ENCODE data around the gene TDP2. TPM values are rescaled to one million over a fixed set of nuclear protein-coding genes. Genes with fewer than 3 reads are reported as not detected.

The TDP2 gene
- total and polyA plus RNA-seq, 2 donors (not counting 3 experiments of a cell fraction or from before 2014, with no cell fraction given) = 13.7 to 39.2 TPM

DNA sequence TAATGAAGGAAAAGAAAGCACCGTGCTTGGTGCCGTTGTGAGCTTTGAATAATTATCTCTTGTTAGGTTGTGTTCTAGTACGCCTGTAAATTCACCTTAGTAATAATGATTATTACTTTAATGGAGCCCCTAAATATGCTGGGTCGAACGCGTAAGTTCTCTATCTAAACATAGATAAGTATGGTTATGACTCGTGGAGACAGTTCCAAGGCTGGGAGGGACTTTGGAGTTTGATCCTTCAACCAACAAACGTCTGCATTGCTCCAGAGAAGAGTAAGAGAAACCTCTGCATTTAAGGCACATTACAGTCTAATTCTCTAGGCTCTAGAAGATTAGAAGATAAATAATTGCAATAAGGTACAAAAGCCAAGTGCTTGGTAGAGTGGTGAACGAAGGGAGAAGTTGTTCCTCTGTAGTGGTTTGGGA is 692 bp upstream of the TDP2 start:
- Histone ChIP-seq H3K4me2 (ENCODE audit: insufficient read depth, low read length) (peak overlapping the region; percentile 77), H3K9ac (replicated peaks; ENCODE audit: extremely low read depth, insufficient read depth, low read length) (peak overlapping the region; percentile 89), H3K9me3 (replicated peaks; ENCODE audit: control insufficient read depth, insufficient read depth, low read length) (no peaks in the 10 kb centered on the region), H4K20me1 (replicated peaks; ENCODE audit: control insufficient read depth, extremely low read depth, insufficient read depth, low read length) (no peaks in the 10 kb centered on the region), H2AFZ (ENCODE audit: low read depth, low read length) (peak overlapping the region; percentile 97), H3K36me3 (ENCODE audit: control insufficient read depth in 2 of 2, extremely low read depth in 1 of 2, insufficient read depth in 2 of 2, low read length in 2 of 2) (peaks cover 3 to 8% of the 10 kb centered on the region in 2 experiments), H3K79me2 (ENCODE audit: control insufficient read depth, insufficient read depth, low read length) (peaks cover 23% of the 10 kb centered on the region), H3K9me1 (replicated peaks; ENCODE audit: control insufficient read depth, extremely low read depth, insufficient read depth, low read length) (no peaks in the 10 kb centered on the region), H3K4me1 (ENCODE audit: control insufficient read depth, extremely low read depth, insufficient read depth, low read length) (peaks cover 13% of the 10 kb centered on the region), H3K27ac (ENCODE audit: insufficient read depth, low read depth, low read length) (peak overlapping the region; percentile 75), H3K4me3 (replicated peaks in 1 of 3; ENCODE audit: insufficient read depth in 1 of 3, low read depth in 1 of 3, low read length in 3 of 3) (peak overlapping the region; percentile 71 to 92 (median 90)), H3K27me3 (ENCODE audit: control insufficient read depth in 2 of 2, insufficient read depth in 2 of 2, low read length in 2 of 2) (no peaks in the 10 kb centered on the region)
- FAIRE-seq = no peak
- dilution Hi-C loops (cut with MboI; ENCODE audit: extremely low pct_ligation_motif_present, low sequenced_read_pairs) (no loop called here), intact Hi-C loops (cut with micrococcal nuclease) (loop anchor here (1.0 to 5.0 kb wide), 4 partner anchors 18 to 108 kb away; no protein-coding TSS in a partner anchor)
- BruUV-seq (replicated peaks) = no TSS peak
- DNase-seq (ENCODE audit: low read depth, low spot score) = no peak
- ChIA-PET CTCF (interaction anchor here (0.8 to 1.4 kb wide), 5 partner anchors 12 to 86 kb away, joined by 3 to 11 read pairs (median 5); no protein-coding TSS in a partner anchor), POLR2A (interaction anchor here (0.7 kb wide), 1 partner anchor 52 kb away, joined by 5 read pairs; no protein-coding TSS in a partner anchor)
- TF ChIP-seq JUN (IDR thresholded peaks at IDR 0.05; ENCODE audit: borderline replicate concordance, insufficient read depth, insufficient read length, low read depth) = peak; percentile 25
- TF ChIP-seq, protein P1, sequence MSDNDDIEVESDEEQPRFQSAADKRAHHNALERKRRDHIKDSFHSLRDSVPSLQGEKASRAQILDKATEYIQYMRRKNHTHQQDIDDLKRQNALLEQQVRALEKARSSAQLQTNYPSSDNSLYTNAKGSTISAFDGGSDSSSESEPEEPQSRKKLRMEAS (IDR thresholded peaks at IDR 0.05; ENCODE audit: insufficient read depth, insufficient read length) = no peak

DNA sequence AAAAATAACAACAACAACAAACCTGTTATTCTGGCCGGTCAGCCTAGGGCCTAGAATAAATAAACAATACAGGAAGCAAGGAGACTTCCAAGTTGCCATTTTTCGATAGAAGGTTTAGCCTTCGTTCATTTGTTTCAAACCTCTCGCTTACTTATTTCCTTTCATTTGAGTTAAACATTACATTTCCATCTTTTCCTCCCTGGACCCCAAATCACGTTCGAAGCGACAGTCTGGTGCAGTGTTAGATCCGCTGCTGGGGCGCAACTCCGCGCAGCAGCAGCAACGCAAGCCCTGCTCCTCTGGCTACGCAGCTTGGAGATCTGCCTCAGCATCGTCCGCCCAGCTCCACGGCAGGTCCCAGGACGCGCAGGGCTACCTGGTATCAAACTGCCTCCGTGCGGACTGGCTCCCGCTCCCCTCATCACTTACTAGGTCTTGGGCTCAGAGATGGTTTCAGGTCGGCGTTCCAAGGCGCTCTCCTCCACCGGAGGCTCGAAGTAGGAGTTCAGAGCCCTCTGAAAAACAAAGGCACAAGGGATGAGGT is 530 bp downstream of the TDP2 start:
- TF ChIP-seq POLR2AphosphoS5 (IDR thresholded peaks at IDR 0.05; ENCODE audit: insufficient read depth, low read depth, low read length) (no peak), POLR2A (IDR thresholded peaks at IDR 0.05; ENCODE audit: low read depth, low read length) (peak; percentile 19), JUN (IDR thresholded peaks at IDR 0.05; ENCODE audit: borderline replicate concordance, insufficient read depth, insufficient read length, low read depth) (no peak), MYC (IDR thresholded peaks at IDR 0.05; ENCODE audit: low read depth, low read length) (no peak), GATA2 (IDR thresholded peaks at IDR 0.05; ENCODE audit: insufficient read depth, insufficient read length, low read depth, low read length) (no peak)
- TF ChIP-seq, protein P2, sequence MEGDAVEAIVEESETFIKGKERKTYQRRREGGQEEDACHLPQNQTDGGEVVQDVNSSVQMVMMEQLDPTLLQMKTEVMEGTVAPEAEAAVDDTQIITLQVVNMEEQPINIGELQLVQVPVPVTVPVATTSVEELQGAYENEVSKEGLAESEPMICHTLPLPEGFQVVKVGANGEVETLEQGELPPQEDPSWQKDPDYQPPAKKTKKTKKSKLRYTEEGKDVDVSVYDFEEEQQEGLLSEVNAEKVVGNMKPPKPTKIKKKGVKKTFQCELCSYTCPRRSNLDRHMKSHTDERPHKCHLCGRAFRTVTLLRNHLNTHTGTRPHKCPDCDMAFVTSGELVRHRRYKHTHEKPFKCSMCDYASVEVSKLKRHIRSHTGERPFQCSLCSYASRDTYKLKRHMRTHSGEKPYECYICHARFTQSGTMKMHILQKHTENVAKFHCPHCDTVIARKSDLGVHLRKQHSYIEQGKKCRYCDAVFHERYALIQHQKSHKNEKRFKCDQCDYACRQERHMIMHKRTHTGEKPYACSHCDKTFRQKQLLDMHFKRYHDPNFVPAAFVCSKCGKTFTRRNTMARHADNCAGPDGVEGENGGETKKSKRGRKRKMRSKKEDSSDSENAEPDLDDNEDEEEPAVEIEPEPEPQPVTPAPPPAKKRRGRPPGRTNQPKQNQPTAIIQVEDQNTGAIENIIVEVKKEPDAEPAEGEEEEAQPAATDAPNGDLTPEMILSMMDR (IDR thresholded peaks at IDR 0.05; ENCODE audit: extremely low read depth in 1 of 2, insufficient read depth in 1 of 2, low read depth in 1 of 2, low read length in 2 of 2) = no peak
- Histone ChIP-seq H2AFZ (ENCODE audit: low read depth, low read length) (peak overlapping the region; percentile 96), H3K79me2 (ENCODE audit: control insufficient read depth, insufficient read depth, low read length) (peaks cover 23% of the 10 kb centered on the region), H3K9me3 (replicated peaks; ENCODE audit: control insufficient read depth, insufficient read depth, low read length) (no peaks in the 10 kb centered on the region), H3K4me1 (ENCODE audit: control insufficient read depth, extremely low read depth, insufficient read depth, low read length) (peaks cover 13% of the 10 kb centered on the region), H3K36me3 (ENCODE audit: control insufficient read depth in 2 of 2, extremely low read depth in 1 of 2, insufficient read depth in 2 of 2, low read length in 2 of 2) (peaks cover 4 to 8% of the 10 kb centered on the region in 2 experiments), H3K27ac (ENCODE audit: insufficient read depth, low read depth, low read length) (peak overlapping the region; percentile 23), H3K4me2 (ENCODE audit: insufficient read depth, low read length) (peak overlapping the region; percentile 50), H4K20me1 (replicated peaks; ENCODE audit: control insufficient read depth, extremely low read depth, insufficient read depth, low read length) (no peaks in the 10 kb centered on the region), H3K9ac (replicated peaks; ENCODE audit: extremely low read depth, insufficient read depth, low read length) (peak overlapping the region; percentile 47), H3K4me3 (replicated peaks in 1 of 3; ENCODE audit: insufficient read depth in 1 of 3, low read depth in 1 of 3, low read length in 3 of 3) (peak overlapping the region; percentile 70 to 90 (median 76)), H3K27me3 (ENCODE audit: control insufficient read depth in 2 of 2, insufficient read depth in 2 of 2, low read length in 2 of 2) (no peaks in the 10 kb centered on the region), H3K9me1 (replicated peaks; ENCODE audit: control insufficient read depth, extremely low read depth, insufficient read depth, low read length) (no peaks in the 10 kb centered on the region)
- no TSS peak for BruUV-seq (replicated peaks)
- FAIRE-seq (peak; percentile 43), DNase-seq (ENCODE audit: low read depth, low spot score) (no peak)
- intact Hi-C loops (cut with micrococcal nuclease) = loop anchor here (1.0 to 5.0 kb wide), 3 partner anchors 20 to 55 kb away; partner anchors contain the start of gene KIAA0319
- dilution Hi-C loops (cut with MboI; ENCODE audit: extremely low pct_ligation_motif_present, low sequenced_read_pairs) = no loop called here
- ChIA-PET CTCF (interaction anchor here (0.6 to 1.4 kb wide), 9 partner anchors 11 to 85 kb away, joined by 3 to 11 read pairs (median 3); partner anchors contain the start of gene KIAA0319), POLR2A (interaction anchor here (0.6 kb wide), 1 partner anchor 115 kb away, joined by 4 read pairs; no protein-coding TSS in a partner anchor)
